HEK293 (cell line): Measurements from ENCODE around the gene HIRIP3.

Experiments used
- CTCF ChIA-PET: fragments of 350-600 bp; formaldehyde crosslinking; extraction: SDS; loops from one replicate; lab custom pipeline; 2021; ENCODE audit warnings: antibody characterized with exemption; lab: Yijun Ruan, JAX
- POLR2A ChIA-PET: fragments of 300-600 bp; formaldehyde crosslinking; extraction: SDS; loops from one replicate; lab custom pipeline; 2020; ENCODE audit warnings: antibody characterized with exemption, inconsistent platforms; lab: Yijun Ruan, JAX
- H3K27ac ChIP-seq: fragments of 200-500 bp; sonication (Bioruptor generic); 2 replicates; pipeline ENCODE4 v1.5.1; 2014; ENCODE audit warnings: low read depth, low read length, control low read depth, inconsistent platforms; ENCODE audit errors: extremely low read depth
- H3K36me3 ChIP-seq, 2 experiments: fragments of 200-500 bp in 1 of 2; sonication (Bioruptor generic) in 1 of 2; 1 replicate in 1 of 2; 2 replicates in 1 of 2; pipeline ENCODE4 v1.5.1; 2014 to 2017; ENCODE audit warnings: inconsistent platforms in 2 of 2, low read length in 2 of 2; ENCODE audit not compliant: control insufficient read depth in 2 of 2, insufficient read depth in 1 of 2
- H3K4me1 ChIP-seq: fragments of 200-500 bp; sonication (Bioruptor generic); 2 replicates; pipeline ENCODE4 v1.5.1; 2014; ENCODE audit warnings: mild to moderate bottlenecking, low read length, inconsistent platforms; ENCODE audit not compliant: control insufficient read depth, insufficient read depth
- H3K4me3 ChIP-seq: 2 replicates; pipeline ENCODE4 v1.5.1; 2011; ENCODE audit warnings: low read depth, mild to moderate bottlenecking, control low read depth, low read length, moderate library complexity
- H3K9me3 ChIP-seq: fragments of 200-500 bp; sonication (Bioruptor generic); 2 replicates; pipeline ENCODE4 v1.5.1; 2014; ENCODE audit warnings: low read depth, low read length, inconsistent platforms; ENCODE audit not compliant: control insufficient read depth, insufficient read depth
- BCL11B ChIP-seq: fragments of 450-650 bp; formaldehyde crosslinking; IDR thresholded peaks from 2 replicates; pipeline ENCODE4 v1.5.1; 2016; ENCODE audit warnings: low read depth, missing biosample characterization, missing genetic modification characterization
- ELK4 ChIP-seq: IDR thresholded peaks from 2 replicates; pipeline ENCODE4 v1.6.1; 2011; ENCODE audit warnings: mild to moderate bottlenecking, low read depth, low read length, borderline replicate concordance
- HOXA7 ChIP-seq: sonication (generic); formaldehyde crosslinking; IDR thresholded peaks from 2 replicates; pipeline ENCODE4 v1.8.1; 2022; ENCODE audit warnings: missing genetic modification reagents, borderline replicate concordance
- OSR2 ChIP-seq: fragments of 450-650 bp; formaldehyde crosslinking; IDR thresholded peaks from 2 replicates; pipeline ENCODE4 v1.5.1; 2016; ENCODE audit warnings: missing biosample characterization, missing genetic modification characterization
- REPIN1 ChIP-seq: fragments of 450-650 bp; formaldehyde crosslinking; IDR thresholded peaks from 2 replicates; pipeline ENCODE4 v1.5.1; 2017; ENCODE audit warnings: missing biosample characterization, missing genetic modification characterization, low read depth
- ZFP41 ChIP-seq: fragments of 450-650 bp; formaldehyde crosslinking; IDR thresholded peaks from 2 replicates; pipeline ENCODE4 v1.5.1; 2016; ENCODE audit warnings: missing biosample characterization, missing genetic modification characterization, borderline replicate concordance
- ZNF114 ChIP-seq: fragments of 450-650 bp; formaldehyde crosslinking; IDR thresholded peaks from 2 replicates; pipeline ENCODE4 v1.5.0; 2017; ENCODE audit warnings: missing biosample characterization, missing genetic modification characterization
- ZNF133 ChIP-seq: fragments of 450-650 bp; formaldehyde crosslinking; IDR thresholded peaks from 2 replicates; pipeline ENCODE4 v1.5.1; 2016; ENCODE audit warnings: missing biosample characterization, missing genetic modification characterization
- ZNF140 ChIP-seq: fragments of 450-650 bp; formaldehyde crosslinking; IDR thresholded peaks from 2 replicates; pipeline ENCODE4 v1.5.1; 2016; ENCODE audit warnings: missing biosample characterization, missing genetic modification characterization
- ZNF148 ChIP-seq: fragments of 450-650 bp; formaldehyde crosslinking; IDR thresholded peaks from 2 replicates; pipeline ENCODE4 v1.5.0; 2017; ENCODE audit warnings: missing biosample characterization, missing genetic modification characterization, borderline replicate concordance
- ZNF2 ChIP-seq: fragments of 450-650 bp; formaldehyde crosslinking; IDR thresholded peaks from 2 replicates; pipeline ENCODE4 v1.5.1; 2016; ENCODE audit warnings: missing biosample characterization, missing genetic modification characterization
- ZNF214 ChIP-seq: fragments of 450-650 bp; formaldehyde crosslinking; IDR thresholded peaks from 2 replicates; pipeline ENCODE4 v1.5.1; 2017; ENCODE audit warnings: missing biosample characterization, mild to moderate bottlenecking, missing genetic modification characterization, borderline replicate concordance
- ZNF391 ChIP-seq: fragments of 450-650 bp; formaldehyde crosslinking; IDR thresholded peaks from 2 replicates; pipeline ENCODE4 v1.5.1; 2016; ENCODE audit warnings: low read depth, missing biosample characterization, missing genetic modification characterization, borderline replicate concordance
- ZNF433 ChIP-seq: fragments of 450-650 bp; formaldehyde crosslinking; IDR thresholded peaks from 2 replicates; pipeline ENCODE4 v1.5.1; 2016; ENCODE audit warnings: missing biosample characterization, missing genetic modification characterization, low read depth
- ZNF596 ChIP-seq: fragments of 450-650 bp; IDR thresholded peaks from 2 replicates; pipeline ENCODE4 v1.5.0; 2018; ENCODE audit warnings: missing biosample characterization, mild to moderate bottlenecking, missing genetic modification characterization, moderate library complexity
- ZNF660 ChIP-seq: fragments of 450-650 bp; IDR thresholded peaks from 2 replicates; pipeline ENCODE4 v1.5.1; 2018; ENCODE audit warnings: missing biosample characterization, mild to moderate bottlenecking, missing genetic modification characterization
- ZNF692 ChIP-seq: fragments of 450-650 bp; formaldehyde crosslinking; IDR thresholded peaks from 2 replicates; pipeline ENCODE4 v1.5.1; 2016; ENCODE audit warnings: missing biosample characterization, missing genetic modification characterization
- ZNF777 ChIP-seq: fragments of 450-650 bp; formaldehyde crosslinking; IDR thresholded peaks from 2 replicates; pipeline ENCODE4 v1.5.1; 2017; ENCODE audit warnings: missing biosample characterization, missing genetic modification characterization, borderline replicate concordance
- TF ChIP-seq, protein P1 (sequence below): fragments of 450-650 bp; formaldehyde crosslinking; IDR thresholded peaks from 2 replicates; pipeline ENCODE4 v1.5.1; 2016; ENCODE audit warnings: missing biosample characterization, missing genetic modification characterization, borderline replicate concordance
- TF ChIP-seq, protein P2 (sequence below): fragments of 450-650 bp; formaldehyde crosslinking; IDR thresholded peaks from 2 replicates; pipeline ENCODE4; 2016; ENCODE audit warnings: missing biosample characterization, missing genetic modification characterization

HIRIP3 gene

GRCh38 chr16:29972992-29973383, 22.4 kb downstream of the HIRIP3 start (continued):
- TF ChIP-seq, protein P1, sequence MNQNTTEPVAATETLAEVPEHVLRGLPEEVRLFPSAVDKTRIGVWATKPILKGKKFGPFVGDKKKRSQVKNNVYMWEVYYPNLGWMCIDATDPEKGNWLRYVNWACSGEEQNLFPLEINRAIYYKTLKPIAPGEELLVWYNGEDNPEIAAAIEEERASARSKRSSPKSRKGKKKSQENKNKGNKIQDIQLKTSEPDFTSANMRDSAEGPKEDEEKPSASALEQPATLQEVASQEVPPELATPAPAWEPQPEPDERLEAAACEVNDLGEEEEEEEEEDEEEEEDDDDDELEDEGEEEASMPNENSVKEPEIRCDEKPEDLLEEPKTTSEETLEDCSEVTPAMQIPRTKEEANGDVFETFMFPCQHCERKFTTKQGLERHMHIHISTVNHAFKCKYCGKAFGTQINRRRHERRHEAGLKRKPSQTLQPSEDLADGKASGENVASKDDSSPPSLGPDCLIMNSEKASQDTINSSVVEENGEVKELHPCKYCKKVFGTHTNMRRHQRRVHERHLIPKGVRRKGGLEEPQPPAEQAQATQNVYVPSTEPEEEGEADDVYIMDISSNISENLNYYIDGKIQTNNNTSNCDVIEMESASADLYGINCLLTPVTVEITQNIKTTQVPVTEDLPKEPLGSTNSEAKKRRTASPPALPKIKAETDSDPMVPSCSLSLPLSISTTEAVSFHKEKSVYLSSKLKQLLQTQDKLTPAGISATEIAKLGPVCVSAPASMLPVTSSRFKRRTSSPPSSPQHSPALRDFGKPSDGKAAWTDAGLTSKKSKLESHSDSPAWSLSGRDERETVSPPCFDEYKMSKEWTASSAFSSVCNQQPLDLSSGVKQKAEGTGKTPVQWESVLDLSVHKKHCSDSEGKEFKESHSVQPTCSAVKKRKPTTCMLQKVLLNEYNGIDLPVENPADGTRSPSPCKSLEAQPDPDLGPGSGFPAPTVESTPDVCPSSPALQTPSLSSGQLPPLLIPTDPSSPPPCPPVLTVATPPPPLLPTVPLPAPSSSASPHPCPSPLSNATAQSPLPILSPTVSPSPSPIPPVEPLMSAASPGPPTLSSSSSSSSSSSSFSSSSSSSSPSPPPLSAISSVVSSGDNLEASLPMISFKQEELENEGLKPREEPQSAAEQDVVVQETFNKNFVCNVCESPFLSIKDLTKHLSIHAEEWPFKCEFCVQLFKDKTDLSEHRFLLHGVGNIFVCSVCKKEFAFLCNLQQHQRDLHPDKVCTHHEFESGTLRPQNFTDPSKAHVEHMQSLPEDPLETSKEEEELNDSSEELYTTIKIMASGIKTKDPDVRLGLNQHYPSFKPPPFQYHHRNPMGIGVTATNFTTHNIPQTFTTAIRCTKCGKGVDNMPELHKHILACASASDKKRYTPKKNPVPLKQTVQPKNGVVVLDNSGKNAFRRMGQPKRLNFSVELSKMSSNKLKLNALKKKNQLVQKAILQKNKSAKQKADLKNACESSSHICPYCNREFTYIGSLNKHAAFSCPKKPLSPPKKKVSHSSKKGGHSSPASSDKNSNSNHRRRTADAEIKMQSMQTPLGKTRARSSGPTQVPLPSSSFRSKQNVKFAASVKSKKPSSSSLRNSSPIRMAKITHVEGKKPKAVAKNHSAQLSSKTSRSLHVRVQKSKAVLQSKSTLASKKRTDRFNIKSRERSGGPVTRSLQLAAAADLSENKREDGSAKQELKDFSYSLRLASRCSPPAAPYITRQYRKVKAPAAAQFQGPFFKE (tag by site-specific recombination): no peak
- 0 out of 2 replicates have a peak, but pooled peaks have one; percentile 84 for TF ChIP-seq ZNF2 (tag by site-specific recombination)
- TF ChIP-seq ZNF133 (tag by site-specific recombination): no peak; the same call in 1 of the 2 replicates
- no peak for TF ChIP-seq ZNF433 (tag by site-specific recombination)
- TF ChIP-seq HOXA7 (CRISPR knock-in tag): no peak

- TF ChIP-seq ZNF214 (tag by site-specific recombination): no peak
- no peak for TF ChIP-seq REPIN1 (tag by site-specific recombination)
- no peak for TF ChIP-seq ZNF692 (tag by site-specific recombination)
- no peak for TF ChIP-seq ZFP41
- TF ChIP-seq ZNF596 (tag by site-specific recombination): no peak
- TF ChIP-seq ZNF660 (tag by site-specific recombination): no peak
- TF ChIP-seq ZNF114 (tag by site-specific recombination): no peak
- TF ChIP-seq ELK4: no peak
- no peaks in the 10 kb centered on the region for H3K9me3 ChIP-seq
- no peak overlapping the region for H3K27ac ChIP-seq
- H3K36me3 ChIP-seq: peaks cover 0 to 54% of the 10 kb centered on the region in 2 experiments; a peak in 2 of 3 replicates
- H3K4me1 ChIP-seq: peaks cover 8% of the 10 kb centered on the region
- CTCF ChIA-PET: interaction anchor here (0.6 to 3.2 kb wide), 7 partner anchors 11 to 162 kb away, joined by 3 to 13 read pairs (median 4); partner anchors contain the start of genes KCTD13, PAGR1 and TMEM219
- no peak overlapping the region for H3K4me3 ChIP-seq
- POLR2A ChIA-PET: interaction anchor here (1.6 to 5.4 kb wide), 7 partner anchors 9 to 73 kb away, joined by 3 to 58 read pairs (median 18); partner anchors contain the start of genes ASPHD1, HIRIP3, INO80E and KCTD13
These were observed 22.9 kb downstream of the HIRIP3 start for GRCh38 chr16:29972500-29972899.

DNA sequence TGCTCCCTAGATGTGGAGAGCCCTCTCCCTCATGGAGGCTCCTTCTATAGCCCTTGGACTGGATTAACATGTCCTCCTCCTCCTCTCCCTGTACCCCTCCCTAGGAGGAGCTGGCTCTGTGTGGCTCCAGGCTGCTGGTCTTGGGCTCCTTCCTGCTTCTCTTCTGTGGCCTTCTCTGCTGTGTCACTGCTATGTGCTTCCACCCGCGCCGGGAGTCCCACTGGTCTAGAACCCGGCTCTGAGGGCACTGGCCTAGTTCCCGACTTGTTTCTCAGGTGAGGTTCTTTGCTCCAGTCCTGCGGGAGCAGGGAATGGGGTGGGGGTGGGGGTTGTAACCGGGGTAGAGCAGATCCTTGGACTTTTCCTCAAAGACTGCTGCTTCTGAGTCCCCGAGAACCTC, 24.1 kb downstream of the HIRIP3 start:
- Histone ChIP-seq H3K4me3 (no peak overlapping the region), H3K4me1 (peaks cover 8% of the 10 kb centered on the region), H3K36me3 (peaks cover 0 to 42% of the 10 kb centered on the region in 2 experiments; a peak in 2 of 3 replicates), H3K9me3 (no peaks in the 10 kb centered on the region), H3K27ac (no peak overlapping the region)
- ChIA-PET POLR2A (interaction anchor here (0.7 kb wide), 1 partner anchor 48 kb away, joined by 3 read pairs; no protein-coding TSS in a partner anchor), CTCF (interaction anchor here (0.6 to 3.2 kb wide), 2 partner anchors 123 to 580 kb away, joined by 6 to 13 read pairs; no protein-coding TSS in a partner anchor)
- TF ChIP-seq OSR2 (no peak), ZNF391 (tag by site-specific recombination) (no peak), BCL11B (tag by site-specific recombination) (no peak), ZNF140 (tag by site-specific recombination) (no peak), ZNF777 (tag by site-specific recombination) (no peak), ZNF148 (tag by site-specific recombination) (no peak)
- TF ChIP-seq, protein P2, sequence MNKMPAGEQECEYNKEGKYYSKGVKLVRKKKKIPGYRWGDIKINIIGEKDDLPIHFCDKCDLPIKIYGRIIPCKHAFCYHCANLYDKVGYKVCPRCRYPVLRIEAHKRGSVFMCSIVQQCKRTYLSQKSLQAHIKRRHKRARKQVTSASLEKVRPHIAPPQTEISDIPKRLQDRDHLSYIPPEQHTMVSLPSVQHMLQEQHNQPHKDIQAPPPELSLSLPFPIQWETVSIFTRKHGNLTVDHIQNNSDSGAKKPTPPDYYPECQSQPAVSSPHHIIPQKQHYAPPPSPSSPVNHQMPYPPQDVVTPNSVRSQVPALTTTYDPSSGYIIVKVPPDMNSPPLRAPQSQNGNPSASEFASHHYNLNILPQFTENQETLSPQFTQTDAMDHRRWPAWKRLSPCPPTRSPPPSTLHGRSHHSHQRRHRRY (tag by site-specific recombination): no peak
